GM19395 (cell line): Measurements from ENCODE around the gene UBE2D3.
A peak's percentile ranks its signal among the peaks of the same experiment; 100 is the strongest.
"Not testable (repeated sequence)": the region's sequence is repeated elsewhere in the genome, so short reads cannot be mapped to it uniquely, and the experiment has no call there.

Experiments
- ATAC-seq: cut with Tn5 transposase; IDR thresholded peaks from one replicate; pipeline ENCODE4 v1.9.1; 2021; ENCODE audit warnings: mild to moderate bottlenecking, moderate library complexity; ENCODE audit not compliant: unreplicated experiment

Gene UBE2D3

DNA sequence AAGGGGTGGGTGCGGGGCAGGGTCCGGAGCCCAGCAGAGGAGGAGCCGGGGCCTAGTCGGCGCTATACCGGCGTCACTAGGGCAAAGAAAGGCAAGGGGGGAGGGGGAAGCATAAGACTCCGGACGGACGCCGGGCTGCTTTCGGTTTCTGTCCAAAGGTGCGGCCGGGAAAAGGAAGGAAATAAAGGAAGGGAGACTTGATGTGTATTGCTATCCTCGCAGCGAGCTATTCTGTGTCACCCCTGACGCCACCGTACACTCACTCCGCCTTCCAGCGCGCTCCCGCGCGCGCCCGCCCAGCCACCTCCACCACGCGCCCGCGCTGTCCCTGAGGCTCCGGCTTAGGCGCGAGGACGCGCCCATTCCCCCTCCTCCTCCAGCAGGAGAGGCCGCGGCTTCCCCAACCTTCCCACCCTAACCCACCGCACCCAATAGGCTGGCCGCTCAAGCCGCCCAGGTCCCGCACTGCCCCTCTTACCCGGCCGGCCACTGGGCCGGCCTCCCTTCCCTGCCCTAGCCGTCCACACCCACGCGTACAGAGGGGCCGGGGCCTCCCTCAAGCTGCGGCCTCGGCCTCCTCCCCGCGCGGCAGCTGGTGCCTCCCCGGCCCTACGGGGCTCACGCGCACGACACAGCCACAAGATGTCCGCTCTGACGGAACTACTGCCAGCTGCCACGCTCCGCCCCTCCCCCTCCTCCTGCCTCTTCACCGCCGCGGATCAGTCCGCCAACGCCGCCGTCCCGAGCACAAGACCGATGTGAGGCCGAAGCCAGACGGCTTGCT, at the start of gene UBE2D3:
Gene UBE2D3 (minus strand): TSS at position 662 of the 784 bp plus-strand sequence. CDS start 1,043 bp downstream, outside the sequence.
- peak; percentile 30 for ATAC-seq

DNA sequence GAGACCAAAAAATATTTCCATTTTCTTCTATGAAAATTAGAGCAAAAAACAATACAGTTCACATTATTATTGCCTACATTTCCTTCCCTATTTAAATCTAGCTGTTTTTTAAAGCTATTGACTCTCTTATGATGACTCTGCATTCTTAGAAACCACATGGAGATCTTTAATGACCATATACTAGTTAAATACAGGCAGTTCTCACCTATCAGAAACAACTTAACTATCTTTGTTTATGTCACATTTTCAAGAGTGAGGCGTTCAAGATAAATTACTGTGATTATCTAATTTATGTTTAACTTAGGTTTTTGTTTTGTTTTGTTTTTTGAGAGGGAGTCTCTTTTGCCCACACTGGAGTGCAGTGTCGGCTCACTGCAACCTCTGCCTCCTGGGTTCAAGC, 44.4 kb upstream of the UBE2D3 start:
- no peak for ATAC-seq

DNA sequence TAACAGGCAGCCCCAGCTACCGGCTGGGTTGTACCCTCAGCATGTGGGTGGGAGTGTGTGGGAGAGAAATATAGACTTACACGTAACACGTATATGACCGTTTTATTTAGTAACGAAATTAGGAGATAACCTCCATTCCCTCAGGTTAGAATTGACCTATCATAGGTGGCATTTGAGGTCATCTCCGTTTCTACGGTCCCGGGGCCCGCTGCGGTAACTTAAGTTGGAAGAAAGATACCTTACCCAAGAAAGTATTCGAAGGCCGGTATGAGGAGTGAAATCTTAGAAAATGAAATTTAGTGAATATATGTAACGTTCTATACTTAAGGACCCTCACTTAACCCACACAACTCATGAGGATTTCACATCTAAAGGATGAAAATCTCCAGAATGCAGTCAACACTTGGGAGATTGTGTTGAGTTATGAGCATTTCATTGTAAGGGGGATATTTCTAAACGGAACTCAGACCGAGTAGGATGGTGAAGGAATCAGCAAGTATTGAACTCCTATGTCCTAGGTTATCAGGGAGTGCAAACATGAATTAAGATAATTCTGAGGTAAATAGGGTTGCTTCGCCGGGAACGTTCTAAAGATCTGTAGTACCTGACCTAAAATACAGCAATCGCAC, 42.3 kb upstream of the UBE2D3 start:
- peak; percentile 10 for ATAC-seq

DNA sequence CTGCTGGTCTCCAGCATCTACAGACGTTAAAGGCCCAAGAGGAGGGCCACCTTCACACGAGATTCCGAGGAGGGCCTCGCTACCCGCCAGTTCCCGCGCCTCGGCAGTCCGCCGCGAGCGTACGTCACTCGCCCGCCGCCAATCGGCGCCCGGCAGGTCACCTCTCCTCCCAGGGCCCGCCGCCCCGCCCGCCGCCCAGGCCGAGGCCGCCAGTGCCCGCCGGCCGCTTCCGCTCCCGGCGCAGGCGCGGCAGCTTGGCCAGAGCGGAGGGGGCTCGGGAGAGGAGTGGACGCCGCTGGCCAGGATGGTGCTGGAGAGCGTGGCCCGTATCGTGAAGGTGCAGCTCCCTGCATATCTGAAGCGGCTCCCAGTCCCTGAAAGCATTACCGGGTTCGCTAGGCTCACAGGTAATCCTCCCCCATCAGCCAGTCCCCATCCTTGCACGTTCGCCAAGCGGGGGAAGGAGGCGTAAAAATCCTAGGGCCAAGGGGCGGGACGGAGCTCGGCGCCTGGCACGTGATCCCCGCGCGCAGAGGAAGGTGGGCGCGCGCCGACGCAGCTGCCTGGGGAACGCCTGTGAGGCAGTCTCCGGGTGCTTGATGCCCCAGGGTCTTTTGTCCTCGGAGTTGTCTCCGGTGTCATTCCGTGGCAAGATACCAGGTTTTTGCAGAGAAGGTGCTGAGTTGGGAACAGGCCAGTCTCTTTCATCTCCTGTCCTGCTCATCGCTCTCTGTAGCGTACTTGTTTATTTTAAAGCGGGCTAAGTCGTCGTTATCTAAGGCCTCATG, 41.6 kb upstream of the UBE2D3 start, which contains the start of gene CISD2:
Gene CISD2 (plus strand): TSS at position 212 of the 788 bp plus-strand sequence. CDS start 93 bp downstream, at position 305.
- peak; percentile 82 for ATAC-seq

DNA sequence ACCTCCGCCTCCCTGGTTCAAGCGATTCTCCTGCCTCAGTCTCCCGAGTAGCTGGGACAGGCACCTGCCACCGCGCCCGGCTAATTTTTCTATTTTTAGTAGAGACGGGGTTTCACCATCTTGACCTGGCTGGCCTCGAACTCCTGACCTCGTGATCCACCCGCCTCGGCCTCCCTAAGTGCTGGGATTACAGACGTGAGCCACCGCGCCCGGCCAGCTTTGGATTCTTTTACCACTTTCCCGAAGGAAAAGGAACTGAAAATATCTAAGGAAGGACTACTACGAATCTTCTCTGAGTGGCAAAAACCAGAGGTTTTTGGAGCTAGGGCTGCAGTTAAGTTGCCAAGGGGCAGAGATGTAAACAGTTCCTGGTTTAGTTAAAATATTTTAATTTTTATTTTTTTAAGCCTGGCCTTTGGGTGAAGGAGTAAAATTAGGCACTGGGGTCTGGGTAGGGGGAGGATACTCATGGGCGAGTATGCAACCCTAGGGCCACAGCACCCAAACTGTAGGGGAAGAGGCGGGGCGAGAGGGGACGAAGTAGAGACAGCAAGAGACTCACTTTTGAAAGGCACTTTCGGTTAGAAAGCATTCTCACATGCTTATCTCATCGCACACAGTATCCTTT, 40.9 kb upstream of the UBE2D3 start:
- no peak for ATAC-seq

DNA sequence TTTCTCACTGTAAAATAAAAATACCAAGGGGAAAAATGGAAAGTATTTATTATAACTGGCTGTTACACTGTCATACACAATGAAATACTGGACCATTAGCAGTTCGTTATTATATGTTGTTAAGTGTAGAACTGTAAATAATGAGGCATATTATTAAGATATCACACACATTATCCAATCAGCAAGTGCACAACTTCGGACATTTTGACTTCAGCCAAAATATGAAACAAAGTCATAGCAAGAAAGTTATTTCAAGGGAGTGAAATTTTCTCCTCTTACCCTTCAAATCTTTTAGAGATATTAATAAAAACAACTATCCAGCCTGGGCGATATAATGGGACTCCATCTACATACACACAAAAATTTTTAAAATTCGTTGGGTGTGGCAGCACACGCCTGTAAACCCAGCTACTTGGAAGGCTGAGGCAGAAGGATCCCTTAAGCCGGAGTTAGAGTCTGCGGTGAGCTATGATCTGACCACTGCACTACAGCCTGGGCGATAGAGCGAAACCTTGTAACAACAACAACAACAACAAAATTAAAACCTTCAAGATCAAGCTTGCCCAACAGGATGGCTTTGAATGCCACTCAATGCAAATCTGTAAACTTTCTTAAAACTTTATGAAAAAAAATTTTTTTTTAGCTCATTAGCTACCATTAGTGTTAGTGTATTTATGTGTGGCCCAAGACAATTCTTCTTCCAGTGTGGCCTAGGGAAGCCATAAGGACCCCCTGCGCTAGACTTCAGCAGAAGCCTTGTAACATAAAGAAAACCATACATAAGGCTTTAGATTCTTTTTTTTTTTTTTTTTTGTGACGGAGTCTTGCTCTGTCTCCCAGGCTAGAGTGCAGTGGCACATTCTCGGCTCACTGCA, 40.2 kb upstream of the UBE2D3 start:
- ATAC-seq, result no peak

DNA sequence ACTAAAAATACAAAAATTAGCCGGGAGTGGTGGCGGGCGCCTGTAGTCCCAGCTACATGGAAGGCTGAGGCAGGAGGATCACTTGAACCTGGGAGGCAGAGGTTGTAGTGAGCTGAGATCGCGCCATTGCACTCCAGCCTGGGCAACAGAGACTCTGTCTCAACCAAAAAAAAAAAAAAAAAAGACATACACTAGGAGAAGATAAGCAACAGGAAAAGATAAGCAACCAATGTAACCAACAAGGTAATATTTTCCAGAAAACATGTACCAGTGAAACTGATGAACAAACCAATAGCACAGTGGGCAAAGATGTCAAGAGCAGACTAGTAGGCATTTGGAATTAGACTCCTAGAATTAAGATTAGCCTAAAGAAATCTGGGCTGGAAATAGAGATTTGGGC, 38.0 kb upstream of the UBE2D3 start:
- not testable (repeated sequence) for ATAC-seq

DNA sequence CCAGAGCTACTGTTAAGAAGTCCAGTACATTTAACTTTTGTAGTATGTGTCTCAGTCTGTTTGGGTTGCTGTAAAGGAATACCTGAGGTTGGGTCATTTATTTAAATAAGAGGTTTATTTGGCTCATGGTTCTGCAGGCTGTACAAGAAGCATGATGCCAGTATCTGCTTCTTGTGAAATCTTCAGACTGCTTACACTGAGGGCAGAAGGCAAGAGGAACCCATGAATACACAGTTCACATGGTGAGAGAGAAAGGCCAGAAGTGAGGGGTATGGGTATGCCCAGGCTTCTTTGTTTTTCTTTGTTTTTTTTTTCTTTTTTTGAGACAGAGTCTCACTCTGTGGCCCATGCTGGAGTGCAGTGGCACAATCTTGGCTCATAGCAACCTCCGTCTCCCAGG, 35.4 kb upstream of the UBE2D3 start:
- ATAC-seq, result no peak

DNA sequence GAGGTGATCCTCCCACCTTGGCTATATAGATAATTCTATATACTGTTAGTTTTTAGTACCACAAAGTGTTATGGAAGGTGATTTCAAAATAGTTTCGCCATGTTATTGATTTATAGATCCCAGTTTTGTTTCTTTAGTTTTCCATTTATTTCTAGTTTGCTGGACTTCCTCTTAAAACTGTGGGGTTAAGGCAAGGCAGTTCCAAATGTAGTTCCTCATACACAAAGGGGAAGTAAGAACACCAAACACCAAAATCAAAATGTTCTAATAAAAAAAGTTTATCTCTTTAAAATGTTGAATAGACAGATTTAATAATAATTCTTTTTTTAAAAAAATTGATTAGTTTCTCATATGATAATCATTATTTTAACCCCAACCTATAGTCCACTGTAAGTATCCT, 34.7 kb upstream of the UBE2D3 start:
- no peak for ATAC-seq

DNA sequence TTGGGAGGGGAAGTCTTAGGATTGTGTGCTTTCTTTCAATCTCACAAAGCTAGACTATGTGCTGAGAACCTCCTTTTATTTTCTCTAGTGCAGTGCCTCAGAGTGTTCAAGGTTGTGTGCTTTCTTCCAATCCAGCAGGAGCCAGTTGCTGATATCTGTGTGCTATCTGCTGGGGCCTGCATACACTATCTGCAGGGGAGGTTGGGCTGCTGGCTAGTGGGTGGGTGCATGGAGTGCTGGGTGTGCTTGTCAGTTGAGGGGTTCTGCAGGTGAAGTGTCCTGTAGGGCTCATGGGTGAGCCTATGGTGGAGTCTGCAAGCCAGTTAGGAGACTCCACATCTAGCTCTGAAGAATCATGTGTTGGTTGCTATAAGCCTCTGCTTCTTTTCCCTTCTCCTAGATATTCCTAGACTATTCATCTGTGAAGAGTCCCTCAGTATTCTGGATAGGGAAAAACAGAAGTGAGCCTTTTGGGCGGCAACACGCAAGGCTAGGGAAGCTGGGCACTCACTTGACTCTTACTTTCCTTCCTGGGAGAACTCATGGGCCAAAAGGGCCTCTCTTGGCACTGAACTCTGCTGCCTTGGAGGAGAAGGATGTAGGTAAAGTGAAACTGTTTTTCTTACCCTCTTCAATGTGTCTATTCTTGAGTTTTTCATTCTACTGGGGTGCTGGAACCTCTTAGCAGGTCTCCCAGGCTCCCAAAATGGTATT, 33.4 kb upstream of the UBE2D3 start:
- ATAC-seq, result no peak

DNA sequence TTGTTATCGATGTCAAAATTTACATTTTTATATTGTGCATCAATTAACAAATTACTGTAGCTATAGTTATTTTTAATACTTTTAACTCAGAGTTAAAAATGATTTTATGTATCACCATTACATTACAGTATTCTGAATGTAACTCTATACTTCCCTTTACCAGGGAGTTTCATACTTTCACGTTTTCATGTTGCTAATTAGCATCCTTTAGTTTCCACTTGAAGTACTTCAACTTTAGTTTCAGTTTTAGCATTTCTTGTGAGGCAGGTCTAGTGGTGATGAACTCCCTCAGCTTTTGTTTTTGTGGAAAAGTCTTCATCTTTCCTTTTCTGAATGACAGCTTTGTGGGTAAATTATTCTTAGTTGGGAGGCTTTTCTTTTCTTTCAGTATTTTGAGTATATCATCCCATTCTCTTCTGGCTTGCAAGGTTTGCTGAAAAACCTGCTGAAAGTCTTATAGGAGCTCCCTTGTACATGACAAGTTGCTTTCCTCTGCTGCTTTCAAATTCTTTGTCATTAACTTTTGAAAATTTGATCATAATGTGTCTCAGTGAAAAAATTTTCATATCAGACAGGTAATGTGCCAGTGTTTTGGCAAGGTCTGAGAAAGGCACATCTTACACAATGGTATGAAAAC, 31.6 kb upstream of the UBE2D3 start:
- ATAC-seq, result no peak

DNA sequence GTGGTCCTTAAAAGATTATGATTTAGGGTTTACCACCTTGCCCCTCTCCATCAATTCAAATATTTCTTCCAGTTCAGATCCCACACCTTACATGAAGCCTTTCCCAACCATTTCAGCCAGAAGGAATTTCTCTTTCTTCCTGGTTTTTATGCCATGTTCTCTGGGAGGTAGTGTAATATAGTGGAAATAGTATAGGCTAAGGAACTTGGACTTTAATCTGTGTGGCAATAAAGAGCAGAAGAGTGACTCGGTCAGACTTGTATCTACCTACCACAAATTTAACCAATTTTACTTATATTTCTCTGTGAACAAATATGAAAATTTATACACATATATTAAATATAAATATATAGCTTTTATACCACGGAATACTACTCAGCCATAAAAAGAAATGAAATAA, 23.0 kb upstream of the UBE2D3 start:
- ATAC-seq, result no peak

DNA sequence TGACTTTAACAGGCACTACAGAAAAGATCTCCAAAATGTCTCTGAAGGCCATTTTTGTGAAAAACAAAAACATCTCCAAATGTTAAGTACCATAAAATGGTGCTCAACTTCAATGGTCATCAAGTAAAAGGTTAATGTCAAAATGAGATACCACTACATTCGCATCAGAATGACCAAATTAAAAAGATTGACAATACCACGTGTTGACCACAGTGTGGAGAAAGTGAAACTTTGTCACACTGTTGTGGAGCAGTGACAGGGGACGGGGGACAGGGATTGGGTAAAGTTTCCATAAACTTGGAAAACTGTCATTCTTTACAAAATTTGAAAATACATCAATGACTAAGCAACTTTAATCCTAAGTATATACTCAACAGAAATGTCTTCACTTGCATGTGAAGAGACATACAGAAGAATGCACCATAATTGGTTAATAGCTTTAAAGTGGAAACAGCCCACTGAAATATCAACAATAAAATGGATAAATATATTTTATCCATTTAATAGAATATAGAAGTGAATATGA, 22.3 kb upstream of the UBE2D3 start:
- ATAC-seq, result no peak

DNA sequence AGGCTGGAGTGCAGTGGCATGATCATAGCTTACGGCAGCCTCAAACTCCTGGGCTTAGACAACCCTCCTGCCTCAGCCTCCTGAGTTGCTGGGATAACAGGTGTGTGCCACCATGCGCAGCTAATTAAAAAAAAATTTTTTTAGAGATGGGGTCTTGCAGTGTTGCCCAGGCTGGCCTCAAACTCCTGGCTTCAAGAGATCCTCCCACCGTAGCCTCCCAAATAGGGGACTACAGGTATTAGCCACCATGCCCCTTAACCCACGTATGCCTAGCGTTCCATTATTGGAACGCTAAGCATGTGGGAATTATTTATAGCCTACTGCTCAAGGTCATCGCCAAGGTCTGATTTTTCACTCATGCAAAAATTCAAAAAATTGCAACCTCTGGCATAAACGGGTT, 20.3 kb upstream of the UBE2D3 start:
- ATAC-seq, result no peak

DNA sequence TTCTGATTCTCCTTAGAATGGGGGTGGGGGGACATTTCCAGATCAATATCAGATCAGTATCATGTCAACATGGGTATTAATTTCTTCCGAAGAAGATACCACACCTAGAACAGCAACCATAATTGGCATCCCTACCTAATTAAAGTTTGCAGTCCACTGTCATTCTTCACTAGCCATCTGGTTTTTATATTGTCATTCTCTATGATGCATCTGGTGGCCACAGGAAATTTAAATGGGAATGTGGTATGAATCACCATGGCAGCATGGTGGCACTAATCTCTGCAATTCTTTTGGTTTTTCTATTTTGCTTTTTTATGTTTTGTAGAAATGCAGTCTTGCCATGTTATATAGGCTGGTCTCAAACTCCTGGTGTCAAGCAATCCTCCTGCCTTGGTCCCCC, 16.6 kb upstream of the UBE2D3 start:
- ATAC-seq, result no peak

DNA sequence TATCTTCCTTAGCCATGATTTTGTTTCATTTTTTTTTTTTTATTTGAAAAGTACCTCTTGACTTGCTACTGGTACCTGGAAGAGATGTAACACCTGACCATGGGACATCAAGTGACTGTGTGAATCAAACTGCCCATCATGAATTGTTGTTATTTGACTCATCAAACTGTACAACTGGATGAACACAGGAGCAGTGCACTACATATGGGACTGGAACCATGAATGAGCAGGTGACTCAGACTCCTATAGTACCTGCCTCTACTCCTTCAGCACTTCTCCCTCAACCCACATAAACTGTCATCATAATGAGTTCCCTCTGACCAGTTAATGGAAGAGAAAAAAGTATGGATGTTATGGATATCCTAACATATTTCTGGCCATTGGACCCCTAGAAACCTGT, 15.9 kb upstream of the UBE2D3 start:
- no peak for ATAC-seq

DNA sequence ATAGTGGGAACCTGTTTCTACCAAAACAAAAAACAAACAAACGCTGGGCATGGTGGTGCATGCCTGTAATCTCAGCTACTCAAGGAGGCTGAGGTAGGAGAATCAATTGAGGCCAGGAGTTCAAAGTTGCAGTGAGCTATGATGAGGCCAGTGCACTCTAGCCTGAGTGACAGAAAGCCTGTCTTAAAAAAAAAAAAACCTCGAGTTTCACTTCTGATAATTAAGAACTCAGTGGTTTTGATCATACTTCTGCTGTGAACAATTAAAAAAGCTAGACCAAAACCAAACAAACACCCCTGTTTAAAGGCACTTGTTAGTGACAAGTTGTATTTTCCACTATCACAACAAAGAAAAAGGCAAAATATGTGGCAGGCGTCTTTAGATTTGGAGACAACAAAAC, 15.0 kb upstream of the UBE2D3 start:
- ATAC-seq, result no peak

DNA sequence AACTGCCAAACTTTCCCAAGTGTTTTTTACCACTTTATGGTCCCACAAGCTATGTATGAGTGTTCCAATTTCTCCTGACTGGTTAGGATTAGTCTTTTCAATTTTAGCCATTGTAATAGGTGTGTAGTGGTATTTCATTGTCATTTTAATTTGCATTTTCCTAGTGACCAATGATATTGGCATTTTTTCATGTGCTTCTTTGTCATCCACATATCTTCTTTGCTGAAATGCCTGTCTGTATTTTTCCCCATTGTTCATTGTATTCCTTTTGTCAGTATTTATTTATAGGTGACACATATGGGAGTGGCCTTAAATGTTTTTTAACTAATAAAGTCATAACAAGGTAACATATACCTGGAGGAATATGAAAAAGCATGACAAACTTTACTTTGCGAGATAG, 9.2 kb upstream of the UBE2D3 start:
- ATAC-seq, result no peak

DNA sequence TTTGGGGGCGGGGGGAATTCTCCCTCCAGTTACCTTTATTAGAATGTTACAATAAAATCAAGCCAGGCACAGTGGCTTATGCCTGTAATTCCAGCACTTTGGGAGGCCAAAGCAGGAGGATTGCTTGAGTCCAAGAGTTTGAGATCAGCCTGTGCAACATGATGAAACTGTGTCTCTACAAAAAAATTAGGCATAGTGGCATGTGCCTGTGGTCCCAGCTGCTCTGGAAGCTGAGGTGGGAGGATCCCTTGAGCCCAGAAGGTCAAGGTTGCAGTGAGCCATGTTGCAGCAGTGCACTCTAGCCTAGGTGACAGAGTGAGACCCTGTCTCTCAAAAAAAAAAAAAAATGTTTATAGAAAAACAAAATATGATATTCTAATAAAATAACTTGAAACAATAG, 5.3 kb upstream of the UBE2D3 start:
- ATAC-seq, result no peak
